GM23248 (cell line): Measurements from ENCODE around the gene C2CD2. TPM values are rescaled to one million over a fixed set of nuclear protein-coding genes. Genes with fewer than 3 reads are reported as not detected.

Experiments used
- DNase-seq: peaks from one replicate; pipeline ENCODE4 v3.0.0-alpha.2; 2015
- H2AFZ ChIP-seq: fragments of 200-600 bp; sonication (generic); 2 replicates; pipeline ENCODE4 v1.6.1; 2016; ENCODE audit warnings: antibody characterized with exemption
- H3F3A ChIP-seq: fragments of 200-600 bp; sonication (generic); 2 replicates; pipeline ENCODE4 v1.6.1; 2016; ENCODE audit warnings: mild to moderate bottlenecking, antibody characterized with exemption, mixed run types; ENCODE audit not compliant: insufficient read depth
- H3K27ac ChIP-seq: fragments of 200-600 bp; sonication (generic); 2 replicates; pipeline ENCODE4 v1.5.1; 2016; ENCODE audit warnings: mild to moderate bottlenecking
- H3K27me3 ChIP-seq: fragments of 200-600 bp; sonication (generic); replicated peaks from 2 replicates; pipeline ENCODE4 v1.6.1; 2016; ENCODE audit warnings: mild to moderate bottlenecking; ENCODE audit not compliant: insufficient read depth
- H3K36me3 ChIP-seq: fragments of 200-600 bp; sonication (generic); 2 replicates; pipeline ENCODE4 v1.6.1; 2016; ENCODE audit warnings: low read depth, mild to moderate bottlenecking
- H3K4me1 ChIP-seq: fragments of 200-600 bp; sonication (generic); 2 replicates; pipeline ENCODE4 v1.6.1; 2016; ENCODE audit warnings: mild to moderate bottlenecking; ENCODE audit not compliant: insufficient read depth
- H3K4me2 ChIP-seq: fragments of 200-600 bp; sonication (generic); one replicate; pipeline ENCODE4 v1.6.1; 2016; ENCODE audit warnings: mild to moderate bottlenecking; ENCODE audit not compliant: unreplicated experiment
- H3K4me3 ChIP-seq: fragments of 200-600 bp; sonication (generic); 2 replicates; pipeline ENCODE4 v1.5.1; 2016; ENCODE audit warnings: mild to moderate bottlenecking
- H3K79me2 ChIP-seq: fragments of 200-600 bp; sonication (generic); 2 replicates; pipeline ENCODE4 v1.6.1; 2016; ENCODE audit warnings: mild to moderate bottlenecking; ENCODE audit not compliant: insufficient read depth
- H3K9ac ChIP-seq: fragments of 200-600 bp; sonication (generic); 2 replicates; pipeline ENCODE4 v1.6.1; 2016; ENCODE audit warnings: mild to moderate bottlenecking
- H3K9me2 ChIP-seq: fragments of 200-600 bp; sonication (generic); 2 replicates; pipeline ENCODE4 v1.6.1; 2016; ENCODE audit warnings: mixed run types, mild to moderate bottlenecking, moderate library complexity; ENCODE audit not compliant: insufficient read depth
- H3K9me3 ChIP-seq: fragments of 200-600 bp; sonication (generic); one replicate; pipeline ENCODE4 v1.6.1; 2017; ENCODE audit warnings: low read depth
- H4K20me1 ChIP-seq: fragments of 200-600 bp; sonication (generic); 2 replicates; pipeline ENCODE4 v1.6.0; 2016; ENCODE audit not compliant: insufficient read depth
- EZH2 ChIP-seq: fragments of 200-600 bp; sonication (generic); IDR thresholded peaks from 2 replicates; pipeline ENCODE4 v1.6.1; 2018; ENCODE audit warnings: antibody characterized with exemption, mild to moderate bottlenecking; ENCODE audit not compliant: insufficient read depth, poor library complexity, severe bottlenecking
- EZH2phosphoT487 ChIP-seq: fragments of 200-600 bp; sonication (generic); IDR thresholded peaks from 2 replicates; pipeline ENCODE4 v1.6.1; 2018; ENCODE audit warnings: antibody characterized with exemption, moderate library complexity, mild to moderate bottlenecking, low read depth; ENCODE audit not compliant: insufficient read depth
- WGBS, 2 experiments: methylation state at CpG; one replicate each; pipeline ENCODE4 v1.1.6; 2015 to 2017; ENCODE audit warnings: low lambda C conversion rate in 2 of 2, low coverage in 1 of 2; ENCODE audit errors: missing lambda C conversion rate in 2 of 2; 5-methylcytosine and 5-hydroxymethylcytosine counted together
- in situ Hi-C: fragments of 300-500 bp; cut with MboI; formaldehyde crosslinking; loops from 2 replicates; pipeline ENCODE4 v1.15.0; 2020
- polyA plus RNA-seq: library from polyadenylated mRNA; unstranded; fragments of >200 nt; fragmentation: Nextera tagmentation; extraction: Ambion mirVana; gene quantifications from 2 replicates; pipeline ENCODE4 v1.2.1, GENCODE V29; 2016
- total RNA-seq: library from RNA; depleted of rRNA; stranded (reverse); fragments of >200 nt; shearing (Covaris generic); gene quantifications from 2 replicates; pipeline ENCODE4 v1.2.3, GENCODE V29; 2014

Gene C2CD2
- total and polyA plus RNA-seq, 2 experiments from 2014 or later: 7.6 to 12.2 TPM

GRCh38 chr21:41894922-41895557 lies 58.8 kb downstream of the C2CD2 start:
- H3K36me3 ChIP-seq: no peaks in the 10 kb centered on the region
- 82 to 86% methylated on average over 13 of the region's 13 CpGs for WGBS, 2 experiments
- no peaks in the 10 kb centered on the region for H3K27me3 ChIP-seq
- no peak for DNase-seq
- no peaks in the 10 kb centered on the region for H3K4me1 ChIP-seq
- no peaks in the 10 kb centered on the region for H4K20me1 ChIP-seq
- H3K79me2 ChIP-seq: no peaks in the 10 kb centered on the region
- H3K9me3 ChIP-seq: no peaks in the 10 kb centered on the region
- no peak overlapping the region for H3K27ac ChIP-seq
- H3K9ac ChIP-seq: no peak overlapping the region
- TF ChIP-seq EZH2phosphoT487: no peak
- TF ChIP-seq EZH2: no peak
- no peaks in the 10 kb centered on the region for H3F3A ChIP-seq
- in situ Hi-C loops: no loop called here
- no peak overlapping the region for H3K4me2 ChIP-seq
- no peak overlapping the region for H3K4me3 ChIP-seq
- no peak overlapping the region for H2AFZ ChIP-seq
- H3K9me2 ChIP-seq: no peaks in the 10 kb centered on the region

- no peak for DNase-seq
- H3K4me3 ChIP-seq: no peak overlapping the region
- no peaks in the 10 kb centered on the region for H4K20me1 ChIP-seq
- no peaks in the 10 kb centered on the region for H3K9me2 ChIP-seq
- no peaks in the 10 kb centered on the region for H3F3A ChIP-seq
- no peaks in the 10 kb centered on the region for H3K36me3 ChIP-seq
- in situ Hi-C loops: no loop called here
- no peak overlapping the region for H2AFZ ChIP-seq
- H3K4me1 ChIP-seq: no peaks in the 10 kb centered on the region
- no peaks in the 10 kb centered on the region for H3K9me3 ChIP-seq
- 87 to 94% methylated on average over 9 of the region's 9 CpGs for WGBS, 2 experiments
- no peaks in the 10 kb centered on the region for H3K27me3 ChIP-seq
- H3K79me2 ChIP-seq: no peaks in the 10 kb centered on the region
- TF ChIP-seq EZH2phosphoT487: no peak
- no peak for TF ChIP-seq EZH2
- H3K4me2 ChIP-seq: no peak overlapping the region
- H3K9ac ChIP-seq: no peak overlapping the region
- H3K27ac ChIP-seq: no peak overlapping the region
Measured at GRCh38 chr21:41894511-41894910, 59.3 kb downstream of the C2CD2 start.

- Histone ChIP-seq H3K36me3 (no peaks in the 10 kb centered on the region), H3K27ac (no peak overlapping the region), H3K4me3 (no peak overlapping the region), H3F3A (no peaks in the 10 kb centered on the region; the same call in 1 of the 2 replicates), H3K4me2 (no peak overlapping the region), H3K4me1 (no peaks in the 10 kb centered on the region), H3K9ac (no peak overlapping the region), H2AFZ (no peak overlapping the region), H4K20me1 (no peaks in the 10 kb centered on the region), H3K79me2 (no peaks in the 10 kb centered on the region), H3K27me3 (no peaks in the 10 kb centered on the region), H3K9me2 (no peaks in the 10 kb centered on the region), H3K9me3 (no peaks in the 10 kb centered on the region)
- WGBS, 2 experiments: 97 to 98% methylated on average over 16 of the region's 16 CpGs
- no peak for DNase-seq
- in situ Hi-C loops: no loop called here
- TF ChIP-seq EZH2phosphoT487: no peak
- TF ChIP-seq EZH2: no peak
Measured at GRCh38 chr21:41892726-41893125, 61.1 kb downstream of the C2CD2 start.

GRCh38 chr21:41891132-41891531 lies 62.7 kb downstream of the C2CD2 start:
- H3K4me2 ChIP-seq: no peak overlapping the region
- H3K9ac ChIP-seq: no peak overlapping the region
- H3F3A ChIP-seq: no peaks in the 10 kb centered on the region; the same call in 1 of the 2 replicates
- no peak overlapping the region for H2AFZ ChIP-seq
- no peaks in the 10 kb centered on the region for H4K20me1 ChIP-seq
- TF ChIP-seq EZH2 (no peak), EZH2phosphoT487 (no peak)
- no peaks in the 10 kb centered on the region for H3K27me3 ChIP-seq
- H3K9me3 ChIP-seq: no peaks in the 10 kb centered on the region
- H3K79me2 ChIP-seq: no peaks in the 10 kb centered on the region
- no peak overlapping the region for H3K27ac ChIP-seq
- no peak overlapping the region for H3K4me3 ChIP-seq
- H3K36me3 ChIP-seq: no peaks in the 10 kb centered on the region
- 87 to 89% methylated on average over 5 of the region's 5 CpGs for WGBS, 2 experiments
- no peaks in the 10 kb centered on the region for H3K9me2 ChIP-seq
- H3K4me1 ChIP-seq: no peaks in the 10 kb centered on the region
- no peak for DNase-seq
- in situ Hi-C loops: no loop called here

GRCh38 chr21:41890355-41890754 lies 63.5 kb downstream of the C2CD2 start:
- Histone ChIP-seq H3K36me3 (no peaks in the 10 kb centered on the region), H4K20me1 (no peaks in the 10 kb centered on the region), H3F3A (no peaks in the 10 kb centered on the region; the same call in 1 of the 2 replicates), H3K27ac (no peak overlapping the region), H3K9me3 (no peaks in the 10 kb centered on the region), H3K4me3 (no peak overlapping the region), H3K27me3 (no peaks in the 10 kb centered on the region), H3K9me2 (no peaks in the 10 kb centered on the region), H3K4me1 (no peaks in the 10 kb centered on the region), H3K79me2 (no peaks in the 10 kb centered on the region), H3K4me2 (no peak overlapping the region), H3K9ac (no peak overlapping the region), H2AFZ (no peak overlapping the region)
- DNase-seq: no peak
- TF ChIP-seq EZH2: no peak
- no peak for TF ChIP-seq EZH2phosphoT487
- WGBS, 2 experiments: 77 to 84% methylated on average over 6 of the region's 6 CpGs
- in situ Hi-C loops: no loop called here
